ENCODE data around the gene PRTG. TPM values are rescaled to one million over a fixed set of nuclear protein-coding genes. Genes with fewer than 3 reads are reported as not detected.

The PRTG gene
- total RNA-seq, 6 donors from 2014 or later: 5.9 to 50.6 (median 17.6) TPM

- 0 to 1% methylated on average over 6 to 10 of the region's 107 CpGs for WGBS, 2 donors
- DNase-seq (peak; percentile 45 to 93), ATAC-seq (ENCODE audit: low FRiP score in 2 of 2) (peak; percentile 69 to 89)
- TF ChIP-seq POLR2A (IDR thresholded peaks at IDR 0.05) (peak in 2 of 4 donors; percentile 28 to 45), EP300 (IDR thresholded peaks at IDR 0.05) (no peak), POLR2AphosphoS5 (IDR thresholded peaks at IDR 0.05) (no peak), CTCF (IDR thresholded peaks at IDR 0.05) (no peak)
- Histone ChIP-seq H3K27me3 (peaks cover 0 to 17% (median 5%) of the 10 kb centered on the region in 4 donors), H3K4me1 (peaks cover 3 to 18% (median 5%) of the 10 kb centered on the region in 4 donors), H3K4me3 (peak within 1 kb of the TSS; percentile 35 to 69 (median 65)), H3K9me3 (no peaks in the 10 kb centered on the region), H3K36me3 (no peaks in the 10 kb centered on the region), H3K27ac (peak within 1 kb of the TSS; percentile 64 to 89 (median 75))
Observed at GRCh38 chr15:55588070-55588814, 154.7 kb downstream of the PRTG start, which contains the start of gene PYGO1. PYGO1 (minus strand) TSS chr15:55588345; CDS start chr15:55587883, 462 bp downstream.

GRCh38 chr15:55587321-55588069 lies 155.5 kb downstream of the PRTG start:
- DNase-seq (peak in 1 of 2 donors; percentile 87), ATAC-seq (ENCODE audit: low FRiP score in 2 of 2) (peak; percentile 31 to 67)
- H3K27me3 ChIP-seq: peaks cover 0 to 17% (median 5%) of the 10 kb centered on the region in 4 donors

GRCh38 chr15:55586808-55587207 lies 156.1 kb downstream of the PRTG start:
- Histone ChIP-seq H3K27ac (no peak overlapping the region), H3K4me1 (peaks cover 3 to 18% (median 5%) of the 10 kb centered on the region in 4 donors), H3K36me3 (no peaks in the 10 kb centered on the region), H3K9me3 (no peaks in the 10 kb centered on the region), H3K4me3 (peak overlapping the region in 3 of 4 donors; percentile 64 to 69 (median 66)), H3K27me3 (peaks cover 0 to 17% (median 5%) of the 10 kb centered on the region in 4 donors)
- WGBS, 2 donors: 65 to 69% methylated on average over 3 of the region's 3 CpGs
- ATAC-seq (ENCODE audit: low FRiP score in 2 of 2): no peak
- no peak for DNase-seq
- TF ChIP-seq POLR2A (IDR thresholded peaks at IDR 0.05): no peak
- no peak for TF ChIP-seq POLR2AphosphoS5 (IDR thresholded peaks at IDR 0.05)
- TF ChIP-seq CTCF (IDR thresholded peaks at IDR 0.05): no peak
- no peak for TF ChIP-seq EP300 (IDR thresholded peaks at IDR 0.05)

More at GRCh38 chr15:55587321-55588069, 155.5 kb downstream of the PRTG start:
- peak overlapping the region; percentile 64 to 89 (median 75) for H3K27ac ChIP-seq
- TF ChIP-seq POLR2AphosphoS5 (IDR thresholded peaks at IDR 0.05): no peak
- no peak for TF ChIP-seq POLR2A (IDR thresholded peaks at IDR 0.05)
- TF ChIP-seq EP300 (IDR thresholded peaks at IDR 0.05): no peak
- no peak for TF ChIP-seq CTCF (IDR thresholded peaks at IDR 0.05)
- peaks cover 3 to 18% (median 5%) of the 10 kb centered on the region in 4 donors for H3K4me1 ChIP-seq
- H3K4me3 ChIP-seq: peak overlapping the region; percentile 22 to 69 (median 65)
- no peaks in the 10 kb centered on the region for H3K36me3 ChIP-seq
- H3K9me3 ChIP-seq: no peaks in the 10 kb centered on the region
- 6 to 31% methylated on average over 9 to 56 of the region's 65 CpGs for WGBS, 2 donors

- H3K27ac ChIP-seq: no peak overlapping the region
- H3K27me3 ChIP-seq: no peaks in the 10 kb centered on the region
- no peaks in the 10 kb centered on the region for H3K9me3 ChIP-seq
- H3K36me3 ChIP-seq: no peaks in the 10 kb centered on the region
- TF ChIP-seq POLR2AphosphoS5 (IDR thresholded peaks at IDR 0.05) (no peak), CTCF (IDR thresholded peaks at IDR 0.05) (no peak), EP300 (IDR thresholded peaks at IDR 0.05) (no peak), POLR2A (IDR thresholded peaks at IDR 0.05) (no peak)
- WGBS, 2 donors: 71 to 73% methylated on average over 6 of the region's 6 CpGs
- no peak overlapping the region for H3K4me3 ChIP-seq
- H3K4me1 ChIP-seq: no peaks in the 10 kb centered on the region
- DNase-seq: no peak
- no peak for ATAC-seq (ENCODE audit: low FRiP score in 2 of 2)
Observed at GRCh38 chr15:55576943-55577342, 166.0 kb downstream of the PRTG start.
